Retinal pigment epithelial cell (primary cell): ENCODE data around the gene FBXO28.

Experiments
- DNase-seq: peaks from one replicate; pipeline ENCODE4 v3.0.0-alpha.2; 2010; ENCODE audit warnings: low read depth
- H3K4me3 ChIP-seq: 2 replicates; pipeline ENCODE4 v1.5.1; 2011; ENCODE audit warnings: mild to moderate bottlenecking, low read length, control low read depth, moderate library complexity
- TF ChIP-seq, protein P1 (sequence below): conservative IDR thresholded peaks from 2 replicates; pipeline ENCODE4 v1.5.1; 2011; ENCODE audit warnings: low read depth, low read length, control low read depth, inconsistent platforms

FBXO28 gene

DNA sequence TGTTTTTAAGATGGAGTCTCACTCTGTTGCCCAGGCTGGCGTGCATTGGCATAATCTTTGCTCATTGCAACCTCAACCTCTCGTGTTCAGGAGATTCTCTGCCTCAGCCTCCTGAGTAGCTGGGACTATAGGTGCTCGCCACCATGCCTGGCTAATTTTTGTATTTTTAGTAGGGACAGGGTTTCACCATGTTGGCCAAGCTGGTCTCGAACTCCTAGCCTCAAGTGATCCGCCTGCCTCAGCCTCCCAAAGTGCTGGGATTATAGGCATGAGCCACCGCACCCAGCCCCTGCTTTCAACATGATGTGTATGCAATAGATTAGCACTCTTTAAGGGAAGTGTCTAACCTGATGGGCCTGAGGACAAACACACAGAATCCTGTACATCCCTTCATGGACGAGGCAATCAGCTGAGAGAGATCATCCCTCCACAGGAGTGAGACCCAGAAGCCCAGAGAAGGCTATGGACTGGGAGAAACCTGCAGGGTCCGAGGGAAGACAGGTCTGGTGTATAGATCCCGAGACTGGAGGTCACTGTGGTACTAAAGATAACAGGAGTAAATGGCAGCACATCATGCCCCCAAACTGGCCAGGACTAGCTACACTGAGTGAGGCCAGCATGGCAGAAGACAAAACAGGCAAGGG, 63.6 kb downstream of the FBXO28 start:
- no peak for DNase-seq
- H3K4me3 ChIP-seq = no peak overlapping the region
- TF ChIP-seq, protein P1, sequence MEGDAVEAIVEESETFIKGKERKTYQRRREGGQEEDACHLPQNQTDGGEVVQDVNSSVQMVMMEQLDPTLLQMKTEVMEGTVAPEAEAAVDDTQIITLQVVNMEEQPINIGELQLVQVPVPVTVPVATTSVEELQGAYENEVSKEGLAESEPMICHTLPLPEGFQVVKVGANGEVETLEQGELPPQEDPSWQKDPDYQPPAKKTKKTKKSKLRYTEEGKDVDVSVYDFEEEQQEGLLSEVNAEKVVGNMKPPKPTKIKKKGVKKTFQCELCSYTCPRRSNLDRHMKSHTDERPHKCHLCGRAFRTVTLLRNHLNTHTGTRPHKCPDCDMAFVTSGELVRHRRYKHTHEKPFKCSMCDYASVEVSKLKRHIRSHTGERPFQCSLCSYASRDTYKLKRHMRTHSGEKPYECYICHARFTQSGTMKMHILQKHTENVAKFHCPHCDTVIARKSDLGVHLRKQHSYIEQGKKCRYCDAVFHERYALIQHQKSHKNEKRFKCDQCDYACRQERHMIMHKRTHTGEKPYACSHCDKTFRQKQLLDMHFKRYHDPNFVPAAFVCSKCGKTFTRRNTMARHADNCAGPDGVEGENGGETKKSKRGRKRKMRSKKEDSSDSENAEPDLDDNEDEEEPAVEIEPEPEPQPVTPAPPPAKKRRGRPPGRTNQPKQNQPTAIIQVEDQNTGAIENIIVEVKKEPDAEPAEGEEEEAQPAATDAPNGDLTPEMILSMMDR = no peak

DNA sequence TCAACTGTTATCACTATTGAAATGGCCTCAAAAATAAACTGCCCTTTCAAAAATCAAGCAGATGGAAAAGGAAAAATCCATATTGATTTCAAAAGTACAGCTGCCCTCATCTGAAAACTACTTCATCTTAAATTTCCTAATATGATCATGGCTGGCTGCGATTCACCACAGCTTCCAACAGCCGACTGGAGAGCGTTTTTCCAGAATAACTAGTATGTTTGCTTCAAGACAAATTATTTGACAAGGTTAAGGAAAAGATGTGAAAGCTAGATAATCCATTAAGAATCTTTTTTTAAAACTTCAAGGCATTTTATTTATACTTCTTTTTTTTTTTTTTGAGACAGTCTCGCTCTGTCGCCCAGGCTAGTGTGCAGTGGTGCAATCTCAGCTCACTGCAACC, 65.0 kb downstream of the FBXO28 start:
- TF ChIP-seq, protein P1 = no peak
- no peak for DNase-seq

DNA sequence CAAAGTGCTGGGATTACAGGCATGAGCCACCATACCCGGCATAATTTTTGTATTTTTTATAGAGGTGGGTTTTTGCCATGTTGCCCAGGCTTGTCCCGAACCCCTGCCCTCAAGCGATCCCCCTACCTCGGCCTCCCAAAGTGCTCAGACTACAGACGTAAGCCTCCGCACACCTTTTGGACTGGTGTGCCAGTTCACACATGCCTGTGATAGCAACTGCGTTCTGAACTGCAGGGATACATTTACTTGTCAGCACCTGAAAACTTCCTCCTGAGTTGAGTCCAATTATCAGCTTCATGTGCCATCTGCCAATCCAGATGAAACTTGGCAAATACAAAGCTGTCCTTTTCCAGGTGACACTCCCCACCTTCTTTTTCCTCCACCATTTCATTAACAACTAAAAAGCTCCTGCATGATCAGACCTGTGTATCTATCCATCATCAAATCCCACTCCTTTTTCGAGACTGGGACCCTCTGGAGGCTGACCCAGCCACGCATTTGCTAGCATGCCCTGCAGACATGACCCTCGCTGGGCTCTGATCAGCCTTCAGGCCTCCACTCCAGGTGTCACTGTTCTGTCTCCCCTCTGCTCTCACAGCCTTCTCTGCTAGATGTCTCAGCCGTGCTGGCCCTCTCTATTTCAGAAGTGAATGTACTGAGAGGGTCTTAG, 67.0 kb downstream of the FBXO28 start:
- DNase-seq = no peak
- TF ChIP-seq, protein P1 = no peak
- H3K4me3 ChIP-seq = no peak overlapping the region

More for the DNA sequence above, 65.0 kb downstream of the FBXO28 start:
- H3K4me3 ChIP-seq = no peak overlapping the region

DNA sequence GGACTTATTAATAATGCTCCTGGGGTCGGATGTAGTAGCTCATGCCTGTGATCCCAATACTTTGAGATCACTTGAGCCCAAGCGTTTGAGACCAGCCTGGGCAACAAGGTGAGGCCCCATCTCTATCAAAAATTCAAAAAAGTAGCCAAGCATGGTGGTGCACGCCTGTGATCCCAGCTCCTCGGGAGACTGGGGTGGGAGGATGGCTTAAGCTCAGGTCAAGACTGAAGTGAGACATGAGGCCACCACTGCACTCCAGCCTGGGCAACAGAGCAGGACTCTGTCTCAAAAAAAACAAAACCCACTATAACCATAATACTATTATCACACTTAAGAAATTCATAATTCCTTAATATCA, 67.5 kb downstream of the FBXO28 start:
- TF ChIP-seq, protein P1 = no peak
- no peak for DNase-seq
- H3K4me3 ChIP-seq = no peak overlapping the region

DNA sequence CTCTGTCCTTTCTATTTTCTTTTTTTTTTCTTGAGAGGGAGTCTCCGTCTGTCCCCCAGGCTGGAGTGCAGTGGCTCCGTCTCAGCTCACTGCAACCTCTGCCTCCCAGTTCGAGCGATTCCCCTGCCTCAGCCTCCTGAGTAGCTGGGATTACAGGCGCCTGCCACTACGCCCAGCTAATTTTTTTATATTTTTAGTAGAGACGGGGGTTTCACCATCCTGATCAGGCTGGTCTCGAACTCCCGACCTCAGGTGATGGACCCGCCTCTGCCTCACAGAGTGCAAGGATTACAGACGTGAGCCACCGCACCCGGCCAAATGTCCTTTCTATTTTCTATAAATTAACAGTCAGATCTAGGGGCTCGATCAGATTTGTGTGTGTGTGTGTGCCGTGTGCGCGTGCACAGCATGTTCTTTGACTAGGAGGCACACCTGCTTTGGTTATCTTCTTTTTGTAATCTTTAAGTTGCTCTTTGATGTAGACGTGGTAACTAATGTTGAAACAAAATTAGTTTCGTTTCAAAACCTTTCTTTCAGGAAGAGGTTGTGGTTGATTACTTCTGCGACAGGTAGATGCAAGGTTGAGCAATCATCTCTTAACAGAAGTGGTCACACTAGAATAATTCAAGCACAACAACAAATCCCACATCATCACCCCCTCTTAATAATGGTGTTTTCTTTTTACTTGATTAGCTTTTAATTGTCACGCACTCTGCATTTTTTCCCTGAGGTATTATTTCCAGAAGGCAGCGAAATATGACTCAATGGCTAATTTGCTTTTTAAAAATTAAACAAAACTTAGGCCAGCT, 68.3 kb downstream of the FBXO28 start:
- no peak for DNase-seq
- TF ChIP-seq, protein P1 = no peak
- peak overlapping the region; percentile 72 for H3K4me3 ChIP-seq

DNA sequence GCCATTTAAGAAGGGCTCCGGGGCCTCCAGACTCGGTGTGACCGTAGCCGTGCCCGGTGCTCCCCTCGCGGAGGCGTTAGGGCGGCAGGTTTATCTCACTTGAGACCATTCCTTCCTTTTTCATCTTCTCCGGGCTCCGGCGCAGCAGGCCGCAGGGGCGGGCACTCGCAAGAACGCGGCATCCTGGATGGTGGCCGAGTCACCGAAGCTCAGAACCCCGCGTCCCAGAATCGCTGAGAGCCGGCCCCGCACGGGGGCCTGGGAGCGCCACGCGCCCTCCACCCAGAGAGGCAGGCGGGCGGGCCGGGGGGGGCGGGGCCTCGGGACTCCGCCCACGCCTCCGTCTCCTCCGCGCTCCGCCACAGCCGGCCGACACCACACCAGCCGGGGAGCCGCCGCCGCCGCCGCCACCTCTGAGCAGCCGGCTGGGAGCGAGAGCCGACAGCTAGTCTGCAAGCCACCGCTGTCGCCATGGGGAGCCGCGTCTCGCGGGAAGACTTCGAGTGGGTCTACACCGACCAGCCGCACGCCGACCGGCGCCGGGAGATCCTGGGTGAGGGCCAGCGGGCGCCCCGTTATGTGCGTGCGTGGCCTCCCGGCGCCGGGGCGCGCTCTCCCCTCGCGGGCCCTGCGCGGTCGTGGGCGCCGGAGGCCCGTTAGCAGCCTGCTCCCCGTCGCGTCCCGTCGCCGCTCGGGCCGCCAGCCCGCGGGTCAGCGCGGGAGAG, 69.1 kb downstream of the FBXO28 start, which contains the start of gene DEGS1:
Gene DEGS1 (plus strand): TSS at position 375 of the 725 bp plus-strand sequence. CDS start 97 bp downstream, at position 472.
- TF ChIP-seq, protein P1 = no peak
- DNase-seq = no peak
- peak within 1 kb of the TSS; percentile 72 for H3K4me3 ChIP-seq
